Measurements from ENCODE around the gene CTXND1. TPM values are rescaled to one million over a fixed set of nuclear protein-coding genes. Genes with fewer than 3 reads are reported as not detected.

Gene CTXND1
- total RNA-seq, 2 donors from 2014 or later = 0.14 TPM; not detected in 1

- Histone ChIP-seq H3K27ac (no peak overlapping the region), H3K4me1 (ENCODE audit: control insufficient read depth in 1 of 2, low read depth in 2 of 2) (no peaks in the 10 kb centered on the region), H3K36me3 (peaks cover 26% of the 10 kb centered on the region), H3K4me3 (no peak overlapping the region), H3K9me3 (no peaks in the 10 kb centered on the region), H3K27me3 (replicated peaks; ENCODE audit: insufficient read depth) (no peaks in the 10 kb centered on the region)
- DNase-seq (ENCODE audit: low spot score) = no peak
- no peak for TF ChIP-seq CTCF (IDR thresholded peaks at IDR 0.05)
- ATAC-seq (ENCODE audit: insufficient number of reproducible peaks, low FRiP score, low read depth) = no peak
These were observed 88.8 kb downstream of the CTXND1 start for GRCh38 chr15:80163217-80163616.

GRCh38 chr15:80162059-80162554 is 89.9 kb downstream of the CTXND1 start:
- Histone ChIP-seq H3K36me3 (peaks cover 26% of the 10 kb centered on the region), H3K9me3 (no peaks in the 10 kb centered on the region), H3K27me3 (replicated peaks; ENCODE audit: insufficient read depth) (no peaks in the 10 kb centered on the region), H3K4me1 (ENCODE audit: control insufficient read depth in 1 of 2, low read depth in 2 of 2) (no peaks in the 10 kb centered on the region), H3K4me3 (no peak overlapping the region), H3K27ac (no peak overlapping the region)
- DNase-seq (ENCODE audit: low spot score) (no peak), ATAC-seq (ENCODE audit: insufficient number of reproducible peaks, low FRiP score, low read depth) (no peak)
- no peak for TF ChIP-seq CTCF (IDR thresholded peaks at IDR 0.05)

- Histone ChIP-seq H3K9me3 (no peaks in the 10 kb centered on the region), H3K4me3 (no peak overlapping the region), H3K4me1 (ENCODE audit: control insufficient read depth in 1 of 2, low read depth in 2 of 2) (no peaks in the 10 kb centered on the region), H3K27ac (no peak overlapping the region), H3K36me3 (peaks cover 26% of the 10 kb centered on the region), H3K27me3 (replicated peaks; ENCODE audit: insufficient read depth) (no peaks in the 10 kb centered on the region)
- no peak for TF ChIP-seq CTCF (IDR thresholded peaks at IDR 0.05)
- ATAC-seq (ENCODE audit: insufficient number of reproducible peaks, low FRiP score, low read depth) (no peak), DNase-seq (ENCODE audit: low spot score) (no peak)
These were observed 90.5 kb downstream of the CTXND1 start for GRCh38 chr15:80161468-80162016.

- peak; percentile 42 for ATAC-seq (ENCODE audit: insufficient number of reproducible peaks, low FRiP score, low read depth)
These were observed 91.3 kb downstream of the CTXND1 start for GRCh38 chr15:80160570-80161156.

More at GRCh38 chr15:80160570-80161156, 91.3 kb downstream of the CTXND1 start:
- no peaks in the 10 kb centered on the region for H3K9me3 ChIP-seq
- no peak for TF ChIP-seq CTCF (IDR thresholded peaks at IDR 0.05)
- no peaks in the 10 kb centered on the region for H3K4me1 ChIP-seq (ENCODE audit: control insufficient read depth in 1 of 2, low read depth in 2 of 2)
- H3K27ac ChIP-seq = no peak overlapping the region
- peaks cover 26% of the 10 kb centered on the region for H3K36me3 ChIP-seq
- DNase-seq (ENCODE audit: low spot score) = no peak
- H3K4me3 ChIP-seq = no peak overlapping the region
- H3K27me3 ChIP-seq (replicated peaks; ENCODE audit: insufficient read depth) = no peaks in the 10 kb centered on the region

Data from thoracic aorta (tissue), 2 donors.